ENCODE results near the gene BICC1.

Gene BICC1, protein sequence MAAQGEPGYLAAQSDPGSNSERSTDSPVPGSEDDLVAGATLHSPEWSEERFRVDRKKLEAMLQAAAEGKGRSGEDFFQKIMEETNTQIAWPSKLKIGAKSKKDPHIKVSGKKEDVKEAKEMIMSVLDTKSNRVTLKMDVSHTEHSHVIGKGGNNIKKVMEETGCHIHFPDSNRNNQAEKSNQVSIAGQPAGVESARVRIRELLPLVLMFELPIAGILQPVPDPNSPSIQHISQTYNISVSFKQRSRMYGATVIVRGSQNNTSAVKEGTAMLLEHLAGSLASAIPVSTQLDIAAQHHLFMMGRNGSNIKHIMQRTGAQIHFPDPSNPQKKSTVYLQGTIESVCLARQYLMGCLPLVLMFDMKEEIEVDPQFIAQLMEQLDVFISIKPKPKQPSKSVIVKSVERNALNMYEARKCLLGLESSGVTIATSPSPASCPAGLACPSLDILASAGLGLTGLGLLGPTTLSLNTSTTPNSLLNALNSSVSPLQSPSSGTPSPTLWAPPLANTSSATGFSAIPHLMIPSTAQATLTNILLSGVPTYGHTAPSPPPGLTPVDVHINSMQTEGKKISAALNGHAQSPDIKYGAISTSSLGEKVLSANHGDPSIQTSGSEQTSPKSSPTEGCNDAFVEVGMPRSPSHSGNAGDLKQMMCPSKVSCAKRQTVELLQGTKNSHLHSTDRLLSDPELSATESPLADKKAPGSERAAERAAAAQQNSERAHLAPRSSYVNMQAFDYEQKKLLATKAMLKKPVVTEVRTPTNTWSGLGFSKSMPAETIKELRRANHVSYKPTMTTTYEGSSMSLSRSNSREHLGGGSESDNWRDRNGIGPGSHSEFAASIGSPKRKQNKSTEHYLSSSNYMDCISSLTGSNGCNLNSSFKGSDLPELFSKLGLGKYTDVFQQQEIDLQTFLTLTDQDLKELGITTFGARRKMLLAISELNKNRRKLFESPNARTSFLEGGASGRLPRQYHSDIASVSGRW

DNA sequence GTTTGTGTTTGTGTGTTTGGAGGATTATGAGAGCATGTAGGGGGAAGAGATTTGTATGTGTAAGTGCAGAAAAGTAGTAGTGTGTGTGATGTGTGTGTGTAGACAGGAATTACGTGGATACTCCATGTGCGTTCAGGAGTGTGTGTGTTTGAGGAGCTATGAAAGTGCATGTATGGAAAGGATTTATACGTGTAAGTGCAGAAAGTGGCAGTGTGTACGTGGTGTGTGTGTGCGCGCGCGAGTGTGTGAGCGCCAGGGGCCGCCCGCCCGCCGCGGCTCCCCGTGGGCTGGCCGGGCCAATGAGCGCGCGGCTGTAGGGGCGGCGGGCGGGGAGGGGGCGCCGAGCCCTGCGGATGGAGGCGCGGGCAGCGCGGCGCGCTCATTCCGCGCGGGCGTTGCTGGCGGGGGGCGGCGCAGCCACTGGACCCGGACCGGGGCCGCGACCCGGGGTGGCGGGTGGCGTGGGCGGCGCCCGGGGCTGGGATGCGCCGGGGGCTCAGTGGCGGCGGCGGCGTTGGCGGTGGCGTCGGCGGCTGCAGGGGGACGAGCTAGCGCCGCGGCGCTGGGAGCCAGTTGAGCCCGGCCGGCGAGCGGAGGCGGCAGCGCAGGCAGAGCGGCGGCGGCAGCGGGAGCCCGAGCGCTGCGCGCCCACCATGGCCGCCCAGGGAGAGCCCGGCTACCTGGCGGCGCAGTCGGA is at the start of gene BICC1:
Gene BICC1 (plus strand): TSS at position 382 of the 697 bp plus-strand sequence. CDS start 272 bp downstream, at position 654.
- no peak for DNase-seq (ENCODE audit: low read depth in 3 of 3, low spot score in 1 of 3)

DNA sequence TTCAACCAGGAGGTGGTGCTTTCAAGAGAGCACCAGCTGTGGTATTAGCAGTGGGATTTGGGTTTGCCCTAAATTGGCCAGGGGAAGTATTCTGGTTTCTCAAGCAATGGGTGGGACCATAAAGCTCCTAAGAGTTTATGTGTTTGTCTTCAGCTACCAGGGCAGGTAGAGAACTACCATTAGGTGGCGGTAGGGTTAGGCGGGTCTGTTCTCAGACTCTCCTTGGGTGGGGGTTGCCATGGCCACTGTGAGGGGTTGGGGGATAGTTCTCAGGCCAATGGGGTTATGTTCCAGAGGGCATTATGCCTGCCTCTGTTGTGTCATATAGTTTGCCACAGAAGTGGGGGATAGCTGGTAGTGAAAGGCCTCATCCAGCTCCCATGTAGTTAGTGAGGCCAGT is 47.7 kb upstream of the BICC1 start:
- no peak for DNase-seq (ENCODE audit: low read depth in 3 of 3, low spot score in 1 of 3)

DNA sequence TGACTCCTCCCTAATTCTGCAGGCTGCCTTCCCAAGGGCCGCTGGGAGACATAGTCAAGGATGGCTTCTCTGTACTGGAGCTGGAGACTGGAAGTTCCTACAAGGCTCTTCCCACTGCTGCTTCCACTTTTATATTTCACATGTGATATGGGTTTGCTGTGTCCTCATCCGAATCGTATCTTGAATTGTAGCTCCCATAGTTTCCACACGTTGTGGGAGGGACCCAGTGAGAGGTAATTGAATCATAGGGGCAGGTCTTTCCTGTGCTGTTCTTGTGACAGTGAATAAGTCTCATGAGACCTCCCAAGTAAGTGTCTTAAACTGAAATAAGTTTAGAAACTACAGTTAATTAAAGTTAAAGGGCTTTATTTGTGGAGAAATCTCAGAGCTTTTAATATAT is 47.0 kb upstream of the BICC1 start:
- no peak for DNase-seq (ENCODE audit: low read depth in 3 of 3, low spot score in 1 of 3)

DNA sequence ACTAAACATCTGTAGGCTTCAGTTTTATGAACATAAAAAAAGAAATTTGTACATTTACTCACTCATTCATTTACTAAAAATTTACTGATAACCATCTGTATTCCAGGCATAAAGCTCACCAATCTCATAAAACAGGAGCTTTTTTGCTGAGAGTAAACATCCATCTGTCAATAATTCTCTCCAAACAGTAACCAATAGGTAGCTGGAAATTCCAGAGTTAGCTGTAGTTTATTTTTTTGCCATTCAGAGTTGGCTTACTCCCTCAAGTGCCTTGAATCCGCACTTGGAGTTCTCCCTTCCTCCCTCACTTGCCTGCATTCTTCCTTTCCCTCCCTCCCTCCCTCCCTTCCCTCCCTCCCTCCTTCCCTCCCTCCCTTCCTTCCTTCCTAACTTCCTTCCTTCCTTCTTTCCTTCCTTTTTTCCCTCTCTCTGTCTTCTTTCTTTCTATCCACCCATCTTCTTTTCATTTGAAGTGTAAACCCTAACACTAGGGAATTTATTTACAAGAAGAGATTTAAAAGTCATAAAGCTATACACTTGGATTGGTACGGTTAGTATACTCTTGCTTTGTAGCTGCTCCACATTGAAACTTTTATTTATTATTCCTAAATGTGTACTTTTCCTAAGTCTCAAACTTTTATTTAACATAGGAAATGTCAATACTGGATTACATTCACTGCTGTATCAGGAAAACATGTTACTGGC is 44.6 kb upstream of the BICC1 start:
- DNase-seq (ENCODE audit: low read depth in 3 of 3, low spot score in 1 of 3), result no peak

DNA sequence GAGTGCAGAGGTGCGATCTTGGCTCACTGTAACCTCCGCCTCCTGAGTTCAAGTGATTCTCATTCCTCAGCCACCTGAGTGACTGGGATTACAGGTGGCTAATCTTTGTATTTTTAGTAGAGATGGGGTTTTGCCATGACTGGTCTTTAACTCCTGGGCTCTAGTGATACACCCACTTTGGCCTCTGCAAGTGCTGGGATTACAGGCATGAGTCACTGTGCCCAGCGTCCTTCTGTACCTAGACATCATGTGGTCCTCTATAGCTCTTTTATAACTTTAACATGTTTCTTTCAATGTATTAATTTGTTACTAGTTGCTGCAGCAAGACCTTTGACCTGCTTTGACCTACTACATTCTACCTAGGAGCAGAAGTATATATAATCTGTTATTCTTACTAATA is 38.7 kb upstream of the BICC1 start:
- no peak for DNase-seq (ENCODE audit: low read depth in 3 of 3, low spot score in 1 of 3)

DNA sequence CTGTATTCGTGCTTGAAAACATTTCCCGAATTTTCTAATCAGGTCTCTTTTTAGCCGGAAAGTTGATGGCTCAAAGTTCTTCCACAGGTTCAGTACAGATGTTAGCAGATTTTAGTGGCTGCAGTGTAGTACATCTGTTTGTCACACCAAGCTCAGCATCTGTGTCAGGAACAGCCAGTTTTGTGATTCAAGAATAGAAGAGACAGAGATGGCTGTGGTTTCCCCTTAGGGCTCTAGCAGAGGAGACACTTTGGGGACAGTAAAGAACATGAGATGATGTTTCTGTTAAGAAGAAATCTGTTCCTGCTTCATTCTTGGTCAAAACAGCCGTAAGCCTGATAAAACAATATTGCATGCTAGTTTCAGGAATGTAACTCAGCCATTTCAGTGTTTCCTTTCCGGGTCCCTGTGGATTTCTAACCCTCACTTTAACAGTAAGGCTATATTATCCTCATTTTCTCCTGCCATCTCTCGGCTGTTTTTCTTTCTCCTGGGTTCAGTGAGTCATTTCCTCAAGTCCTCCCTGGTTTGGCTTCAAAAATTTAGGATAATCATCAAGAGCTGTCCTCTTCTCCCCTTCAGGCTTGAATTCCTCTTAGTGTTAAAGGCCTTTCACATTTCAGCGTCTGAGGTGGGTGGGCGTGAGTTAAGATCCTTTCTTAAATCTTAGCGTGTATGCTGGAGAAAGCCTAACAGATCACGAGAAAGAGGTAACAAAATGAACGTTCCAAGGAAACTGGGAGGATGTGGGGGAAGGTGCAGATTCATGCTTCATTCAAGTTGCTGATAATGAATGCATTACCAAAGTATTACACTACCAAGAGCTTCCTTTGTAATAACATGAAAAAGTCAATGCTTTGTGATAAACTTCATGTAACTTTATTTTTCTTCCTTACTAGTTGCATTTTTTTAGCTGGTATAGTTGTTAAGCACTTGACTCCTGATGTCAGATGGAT is 37.1 kb upstream of the BICC1 start:
- DNase-seq (ENCODE audit: low read depth in 3 of 3, low spot score in 1 of 3), result no peak

DNA sequence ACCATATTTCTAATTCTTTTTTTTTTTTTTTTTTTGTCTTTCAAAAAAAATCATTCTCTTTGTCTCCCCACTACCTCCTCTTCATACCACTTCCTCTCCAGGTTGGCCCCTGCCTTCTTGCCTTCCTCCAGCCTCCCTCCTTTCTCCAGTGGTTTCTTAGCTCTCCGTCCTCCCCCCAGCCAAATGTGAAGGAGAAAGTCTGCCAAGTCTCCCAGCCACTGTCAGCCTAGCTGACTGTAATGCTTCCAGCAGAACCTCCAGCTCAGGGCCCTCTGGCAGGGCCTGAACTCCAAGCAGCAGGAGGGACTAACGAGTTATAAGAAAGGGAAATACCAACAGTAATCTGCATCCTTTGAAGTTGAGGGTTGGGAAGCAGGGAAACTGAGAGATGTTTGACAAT is 35.5 kb upstream of the BICC1 start:
- no peak for DNase-seq (ENCODE audit: low read depth in 3 of 3, low spot score in 1 of 3)

DNA sequence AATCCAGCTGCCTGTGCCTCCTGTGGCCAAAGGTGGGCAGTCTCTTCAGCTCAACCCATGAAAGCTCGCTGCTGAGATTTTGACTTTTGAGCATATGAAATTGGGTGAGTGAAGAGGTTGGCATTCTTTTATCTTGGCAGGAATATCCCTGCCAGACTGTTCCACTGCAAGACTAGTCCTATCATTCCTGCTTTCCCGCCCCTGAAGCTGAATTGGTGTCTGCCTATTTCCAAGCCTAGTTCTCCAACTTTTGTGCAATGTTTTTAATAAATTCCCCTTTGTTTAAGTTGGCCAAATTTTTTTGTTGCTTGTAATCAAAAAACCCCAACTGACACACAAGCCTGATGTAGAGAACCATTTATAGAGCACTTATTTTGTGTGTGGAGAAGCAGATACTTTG is 34.8 kb upstream of the BICC1 start:
- DNase-seq (ENCODE audit: low read depth in 3 of 3, low spot score in 1 of 3), result no peak

DNA sequence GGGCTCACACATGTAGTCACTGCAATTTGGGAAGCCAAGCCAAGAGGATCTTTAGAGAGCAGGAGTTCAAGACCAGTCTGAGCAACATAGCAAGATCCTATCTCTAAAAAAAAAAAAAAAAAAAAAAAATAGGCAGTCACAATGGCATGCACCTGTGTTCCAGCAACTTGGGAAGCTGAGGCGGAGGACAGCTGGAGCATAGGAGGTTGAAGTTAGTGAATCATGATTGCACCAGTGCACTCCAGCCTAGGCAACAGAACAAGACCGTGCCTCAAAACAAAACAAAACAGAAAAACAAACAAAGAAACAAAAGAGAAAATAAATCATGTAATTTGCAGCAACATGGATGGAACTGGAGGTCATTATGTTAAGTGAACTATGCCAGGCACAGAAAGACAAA is 33.6 kb upstream of the BICC1 start:
- DNase-seq (ENCODE audit: low read depth in 3 of 3, low spot score in 1 of 3), result no peak

DNA sequence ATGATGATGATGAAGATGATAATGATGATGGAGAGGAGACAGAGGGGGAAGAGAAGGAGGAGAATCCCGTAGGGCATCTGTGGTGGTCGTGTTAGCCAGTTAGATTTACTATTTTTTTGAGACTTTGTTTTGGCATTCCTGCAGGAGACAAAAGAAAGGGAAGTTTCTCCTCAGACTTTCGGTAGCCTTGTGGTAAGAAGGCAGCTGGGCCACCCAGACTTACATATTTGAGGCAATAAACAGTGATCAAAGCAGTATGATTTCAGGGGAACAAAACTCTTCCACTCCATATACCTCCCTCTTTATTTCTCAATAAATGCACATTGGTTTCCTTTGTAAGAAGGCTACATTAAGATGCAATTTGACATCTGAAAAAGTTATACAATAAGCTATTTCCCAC is 32.4 kb upstream of the BICC1 start:
- no peak for DNase-seq (ENCODE audit: low read depth in 3 of 3, low spot score in 1 of 3)

DNA sequence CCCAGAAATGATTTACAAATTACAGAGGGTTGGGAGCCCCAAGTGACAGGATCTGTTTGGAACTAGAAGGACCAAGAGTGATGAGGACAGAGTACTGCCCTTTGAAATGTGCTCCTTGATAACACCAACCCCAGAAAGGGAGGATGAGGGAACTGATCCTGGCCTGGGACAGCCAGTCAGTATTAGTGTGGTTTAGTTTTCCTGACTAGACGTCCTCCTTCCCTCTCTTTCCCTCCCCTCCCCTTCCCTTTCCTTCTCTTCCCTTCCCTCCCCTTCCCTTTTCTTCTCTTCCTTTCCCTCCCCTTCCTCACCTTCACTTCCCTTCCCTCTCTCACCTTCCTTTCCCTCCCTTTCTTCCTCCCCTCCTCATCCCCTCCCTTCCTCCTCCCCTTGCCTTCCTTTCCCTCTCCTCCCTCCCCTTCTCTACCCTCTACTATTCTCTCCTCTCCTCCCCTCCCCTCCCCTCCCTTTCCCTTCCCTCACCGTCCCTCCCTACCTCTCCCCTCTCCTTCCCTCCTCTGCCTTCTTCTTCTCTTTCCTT is 31.0 kb upstream of the BICC1 start:
- no peak for DNase-seq (ENCODE audit: low read depth in 3 of 3, low spot score in 1 of 3)

DNA sequence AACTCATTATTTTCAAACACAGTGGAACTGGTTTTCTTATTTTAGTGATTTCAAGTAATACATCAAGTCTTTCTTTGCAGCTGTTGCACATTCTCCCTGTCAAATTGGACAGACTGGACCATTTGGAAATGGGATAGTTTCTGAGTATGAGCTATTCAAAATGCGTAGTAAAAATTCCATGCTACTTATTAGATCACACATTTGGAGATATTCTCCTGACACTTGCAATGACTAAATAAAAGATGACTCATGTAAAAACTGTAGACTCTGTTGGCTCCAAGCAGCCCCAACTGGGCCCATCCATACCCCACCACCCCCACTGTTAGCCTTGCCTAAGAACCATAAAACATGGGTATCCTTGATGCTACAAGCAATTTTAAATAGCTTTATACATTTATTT is 25.9 kb upstream of the BICC1 start:
- DNase-seq (ENCODE audit: low read depth in 3 of 3, low spot score in 1 of 3), result no peak

DNA sequence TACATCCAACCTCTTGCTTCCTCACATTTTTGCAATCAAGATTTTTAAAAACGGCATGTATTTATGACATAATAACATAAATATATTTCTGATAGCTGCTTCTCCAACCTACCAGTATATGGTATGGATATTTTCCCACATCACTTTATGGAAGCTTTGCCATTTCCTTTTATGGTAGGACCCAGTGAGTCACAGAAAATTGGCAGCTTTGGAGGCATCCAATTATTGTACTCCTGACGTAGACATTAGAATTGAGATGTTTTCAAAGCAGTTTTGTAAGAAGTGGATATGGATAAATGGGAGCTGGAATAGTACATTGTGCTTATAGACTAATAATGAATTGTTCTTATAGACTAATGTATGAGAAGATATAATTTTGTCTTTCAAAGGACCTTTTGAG is 23.8 kb upstream of the BICC1 start:
- no peak for DNase-seq (ENCODE audit: low read depth in 3 of 3, low spot score in 1 of 3)

DNA sequence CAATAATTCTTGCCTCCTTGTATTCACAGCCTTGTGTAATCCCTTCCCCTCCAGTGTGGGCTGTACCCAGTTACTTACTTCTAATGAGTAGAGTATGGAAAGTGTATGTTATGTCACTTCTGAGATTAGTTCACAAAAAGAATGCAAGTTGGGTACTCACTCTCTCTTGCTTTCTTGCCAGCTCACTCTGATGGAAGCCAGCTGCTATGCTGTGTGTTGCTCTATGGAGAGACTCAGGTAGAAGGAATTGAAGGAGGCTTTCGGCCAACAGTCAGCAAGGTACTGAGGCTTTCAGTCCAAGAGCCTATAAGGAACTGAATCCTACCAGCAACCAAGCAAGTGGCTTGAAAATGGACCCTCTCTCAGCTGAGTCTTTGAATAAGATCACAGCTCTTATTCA is 9.7 kb upstream of the BICC1 start:
- DNase-seq (ENCODE audit: low read depth in 3 of 3, low spot score in 1 of 3), result no peak

DNA sequence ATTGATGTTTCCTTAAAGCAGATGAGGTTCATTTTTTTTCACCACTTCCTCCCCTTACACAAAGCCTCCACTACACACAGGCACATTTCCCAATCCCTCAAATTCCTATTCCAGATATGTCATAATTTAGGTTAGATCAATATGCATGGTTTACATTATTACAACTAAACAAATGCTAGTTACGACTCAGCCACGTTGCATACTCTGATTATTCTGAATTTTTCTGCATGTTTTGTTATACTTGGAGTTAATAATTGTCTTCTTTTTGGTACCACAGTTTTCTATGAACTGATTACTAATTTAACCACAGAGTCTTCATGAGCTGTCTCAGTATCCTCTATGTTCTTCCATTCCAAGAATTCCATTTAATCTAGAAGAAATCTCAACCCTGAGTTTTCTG is 4.4 kb upstream of the BICC1 start:
- DNase-seq (ENCODE audit: low read depth in 3 of 3, low spot score in 1 of 3), result no peak

DNA sequence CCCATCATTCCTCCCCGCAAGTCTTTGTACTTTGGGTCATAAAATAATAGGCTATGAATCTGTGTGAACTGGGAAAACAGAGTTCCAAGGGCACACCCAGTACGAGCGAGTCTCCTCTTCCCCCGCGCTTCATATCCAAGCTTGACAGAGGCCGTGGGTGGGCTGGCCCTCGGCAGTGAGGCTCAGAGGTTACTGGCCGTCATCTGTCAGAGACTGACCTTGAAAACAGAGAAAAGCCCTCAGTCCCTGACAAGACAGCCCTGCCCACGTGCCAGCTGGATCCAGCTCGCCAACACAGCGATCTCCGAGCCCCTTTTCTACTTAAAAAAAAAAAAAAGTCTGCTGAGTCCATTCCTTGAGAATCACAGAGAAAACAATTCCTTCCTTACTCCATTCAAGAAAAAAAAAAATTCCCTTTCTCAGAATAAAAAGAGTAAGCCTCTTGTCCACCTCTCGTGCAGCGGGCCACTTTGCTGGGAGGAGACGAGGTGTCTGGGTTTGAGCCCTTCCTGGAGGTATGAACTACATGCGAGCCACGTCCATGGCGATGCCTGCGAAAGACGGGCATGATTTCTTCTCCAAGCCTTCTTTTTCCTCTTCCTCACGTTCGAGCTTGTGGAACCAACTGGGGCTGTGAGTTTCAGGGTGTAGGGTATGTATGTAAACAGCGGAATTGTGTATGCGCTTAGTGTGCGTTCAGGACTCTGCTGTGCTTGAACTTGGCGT is 744 bp upstream of the BICC1 start:
- no peak for DNase-seq (ENCODE audit: low read depth in 3 of 3, low spot score in 1 of 3)

DNA sequence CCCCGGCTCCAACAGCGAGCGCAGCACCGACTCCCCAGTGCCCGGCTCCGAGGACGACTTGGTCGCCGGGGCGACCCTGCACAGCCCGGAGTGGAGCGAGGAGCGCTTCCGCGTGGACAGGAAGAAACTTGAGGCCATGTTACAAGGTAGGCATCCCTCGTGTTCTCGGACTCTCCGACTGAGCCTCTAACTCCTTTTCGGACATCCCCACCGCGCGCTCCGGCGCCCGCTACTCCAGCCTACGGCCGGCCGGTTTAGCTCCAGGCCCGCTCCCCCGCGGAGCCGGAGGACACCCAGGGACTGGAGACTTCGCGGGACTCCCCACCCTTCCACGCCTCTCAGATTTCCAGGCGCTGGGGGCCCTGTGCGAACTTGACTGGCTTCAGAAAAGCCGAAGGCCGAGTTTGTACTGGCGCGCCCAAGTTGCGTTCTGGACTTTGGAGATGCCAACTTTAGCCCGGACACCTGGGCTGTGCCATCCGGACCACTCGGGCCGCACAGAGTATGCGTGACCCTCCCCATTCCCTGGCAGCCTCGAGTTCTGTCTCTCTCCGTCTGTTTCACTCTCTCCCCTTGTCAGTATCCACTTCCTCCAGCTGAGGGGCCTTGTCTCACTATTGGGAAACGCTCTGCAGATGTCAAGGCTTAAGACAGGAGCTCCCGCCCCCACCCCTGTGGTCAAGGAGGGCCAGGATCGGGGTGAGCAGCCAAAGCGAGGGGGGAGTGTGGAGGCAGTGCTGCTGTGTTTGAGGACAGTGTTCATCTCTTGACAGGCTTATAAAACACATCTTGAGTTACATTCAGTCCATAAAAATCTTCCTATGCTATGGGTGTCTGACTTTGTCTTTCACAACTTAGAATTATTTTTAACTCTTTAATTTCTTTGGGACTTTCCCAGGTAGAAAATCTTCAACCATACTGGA is 777 bp downstream of the BICC1 start:
- no peak for DNase-seq (ENCODE audit: low read depth in 3 of 3, low spot score in 1 of 3)
